Mesodermal cell (in vitro differentiated cells): Measurements from ENCODE around the gene TRAPPC8.
"Not testable (repeated sequence)": the region's sequence is repeated elsewhere in the genome, so short reads cannot be mapped to it uniquely, and the experiment has no call there.

ENCODE experiments used
- H3K27ac ChIP-seq: 2 replicates; pipeline ENCODE4 v1.7.0; 2013; ENCODE audit warnings: mild to moderate bottlenecking, low read depth, low read length, moderate library complexity; ENCODE audit not compliant: severe bottlenecking
- H3K36me3 ChIP-seq: 2 replicates; pipeline ENCODE4 v1.7.1; 2013; ENCODE audit warnings: mild to moderate bottlenecking, low read length, moderate library complexity; ENCODE audit not compliant: control insufficient read depth, insufficient read depth
- H3K4me1 ChIP-seq: one replicate; pipeline ENCODE4 v1.7.1; 2013; ENCODE audit warnings: mild to moderate bottlenecking, low read length; ENCODE audit not compliant: insufficient read depth, control insufficient read depth, poor library complexity, severe bottlenecking
- H3K4me3 ChIP-seq: 2 replicates; pipeline ENCODE4 v1.7.0; 2013; ENCODE audit warnings: low read length, control low read depth, mild to moderate bottlenecking; ENCODE audit not compliant: insufficient read depth, poor library complexity, severe bottlenecking; ENCODE audit errors: extremely low read depth
- H3K9me3 ChIP-seq: 2 replicates; pipeline ENCODE4 v1.7.1; 2013; ENCODE audit warnings: mild to moderate bottlenecking, low read length, moderate library complexity; ENCODE audit not compliant: control insufficient read depth
- whole genome bisulfite sequencing, 2 experiments: methylation state at CpG; one replicate each; pipeline ENCODE4 v1.1.5; 2013; ENCODE audit warnings: missing lambda C conversion rate in 2 of 2; ENCODE audit not compliant: insufficient coverage in 2 of 2; 5-methylcytosine and 5-hydroxymethylcytosine counted together

TRAPPC8 gene

DNA sequence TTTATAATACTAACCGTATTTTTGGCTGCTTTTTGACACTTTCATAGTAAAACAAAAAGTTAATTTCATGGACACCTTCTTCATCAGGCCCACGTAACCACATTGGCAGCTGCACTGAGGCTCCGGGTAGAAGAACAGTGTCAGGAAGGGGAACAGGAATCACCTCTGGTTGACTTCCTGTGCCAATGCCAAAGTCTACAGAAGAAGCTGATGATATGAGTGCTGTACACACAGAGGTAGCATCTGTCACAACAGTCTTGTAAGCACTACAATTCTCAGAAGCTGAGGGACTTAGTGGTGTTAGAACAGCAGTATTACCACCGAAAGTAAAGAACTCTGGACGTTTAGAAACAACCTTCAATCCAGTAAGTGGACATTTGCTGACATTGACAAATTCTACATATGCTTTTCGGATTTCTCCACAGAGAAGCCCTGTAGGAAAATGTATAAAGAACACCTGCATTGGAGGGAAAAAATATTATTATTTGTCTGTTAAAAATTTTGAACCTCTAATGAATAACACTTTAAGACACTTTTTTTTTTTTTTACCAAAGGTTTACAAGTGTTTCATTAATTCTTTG, 85.3 kb downstream of the TRAPPC8 start:
- H3K9me3 ChIP-seq = no peaks in the 10 kb centered on the region
- no peaks in the 10 kb centered on the region for H3K4me1 ChIP-seq
- WGBS, 2 experiments = 83 to 91% methylated on average over 1 to 4 of the region's 6 CpGs
- peaks cover 48% of the 10 kb centered on the region for H3K36me3 ChIP-seq
- H3K4me3 ChIP-seq = no peak overlapping the region
- no peak overlapping the region for H3K27ac ChIP-seq

DNA sequence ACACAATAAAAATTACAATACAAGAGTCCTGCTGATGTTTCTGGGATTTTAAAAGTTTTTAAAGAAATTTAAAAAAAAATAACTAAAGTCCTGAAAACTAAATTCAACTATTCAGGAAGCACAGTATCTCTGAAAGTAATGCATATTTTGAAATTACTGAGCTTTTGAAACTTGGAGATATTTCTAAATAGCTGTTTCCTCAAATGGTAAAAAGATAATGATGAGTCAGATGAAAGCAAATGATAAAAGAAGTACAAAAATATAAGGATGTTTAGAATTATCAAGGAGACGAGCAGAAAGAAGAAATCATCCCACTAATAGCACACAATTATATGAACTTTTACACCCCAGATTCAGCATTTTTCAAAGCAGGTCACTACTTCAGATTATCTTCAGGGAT, 92.1 kb downstream of the TRAPPC8 start:
- H3K4me1 ChIP-seq = no peaks in the 10 kb centered on the region
- no CpG with 5 or more reads among the region's 1 CpG for WGBS, 2 experiments
- H3K4me3 ChIP-seq = no peak overlapping the region
- no peak overlapping the region for H3K27ac ChIP-seq
- no peaks in the 10 kb centered on the region for H3K9me3 ChIP-seq
- H3K36me3 ChIP-seq = peaks cover 48% of the 10 kb centered on the region

DNA sequence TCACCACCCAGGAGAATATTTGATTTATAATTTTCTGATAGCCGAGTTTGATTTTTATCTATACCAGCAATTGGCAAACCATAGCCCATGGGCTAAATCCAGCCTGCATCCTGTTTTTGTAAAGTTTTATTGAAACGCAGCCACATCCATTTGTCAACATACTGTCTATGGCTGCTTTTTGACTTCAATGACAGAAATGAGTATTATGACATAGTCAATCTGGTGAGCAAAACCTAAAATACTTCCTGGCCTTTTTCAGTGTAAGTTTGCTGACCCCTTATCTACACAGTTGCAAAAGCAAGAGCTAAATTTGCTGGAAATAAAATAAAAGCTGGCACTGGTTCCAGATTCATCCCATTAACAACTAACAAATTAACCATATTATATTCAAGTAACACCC, 102.4 kb downstream of the TRAPPC8 start:
- Histone ChIP-seq H3K27ac (no peak overlapping the region), H3K4me1 (no peaks in the 10 kb centered on the region), H3K9me3 (no peaks in the 10 kb centered on the region), H3K36me3 (peaks cover 60% of the 10 kb centered on the region), H3K4me3 (no peak overlapping the region)
- 100% methylated on average over 1 of the region's 2 CpGs; no CpG with 5 or more reads in 1 of the 2 experiments for WGBS, 2 experiments

DNA sequence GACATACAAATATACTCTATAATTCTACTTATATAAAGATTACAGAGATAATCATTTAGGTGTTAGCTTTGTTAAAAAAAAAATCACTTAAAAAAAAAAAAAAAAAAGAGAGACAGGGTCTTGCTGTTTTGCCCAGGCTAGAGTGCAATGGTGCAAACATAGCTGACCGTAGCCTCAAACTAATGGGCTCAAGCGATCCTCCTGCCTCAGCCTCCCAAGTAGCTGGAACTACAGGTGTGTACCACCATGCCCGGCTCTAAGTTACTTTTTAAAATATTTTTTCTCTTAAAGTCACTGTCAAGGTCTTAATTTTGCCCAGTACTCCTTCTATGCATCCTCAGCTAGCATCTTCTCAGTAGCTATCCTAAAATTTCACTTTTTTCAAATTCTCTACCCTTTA, 105.0 kb downstream of the TRAPPC8 start:
- WGBS, 2 experiments = 94 to 95% methylated on average over 2 to 3 of the region's 3 CpGs
- H3K4me3 ChIP-seq = no peak overlapping the region
- no peak overlapping the region for H3K27ac ChIP-seq
- peaks cover 74% of the 10 kb centered on the region for H3K36me3 ChIP-seq
- no peaks in the 10 kb centered on the region for H3K4me1 ChIP-seq
- no peaks in the 10 kb centered on the region for H3K9me3 ChIP-seq

DNA sequence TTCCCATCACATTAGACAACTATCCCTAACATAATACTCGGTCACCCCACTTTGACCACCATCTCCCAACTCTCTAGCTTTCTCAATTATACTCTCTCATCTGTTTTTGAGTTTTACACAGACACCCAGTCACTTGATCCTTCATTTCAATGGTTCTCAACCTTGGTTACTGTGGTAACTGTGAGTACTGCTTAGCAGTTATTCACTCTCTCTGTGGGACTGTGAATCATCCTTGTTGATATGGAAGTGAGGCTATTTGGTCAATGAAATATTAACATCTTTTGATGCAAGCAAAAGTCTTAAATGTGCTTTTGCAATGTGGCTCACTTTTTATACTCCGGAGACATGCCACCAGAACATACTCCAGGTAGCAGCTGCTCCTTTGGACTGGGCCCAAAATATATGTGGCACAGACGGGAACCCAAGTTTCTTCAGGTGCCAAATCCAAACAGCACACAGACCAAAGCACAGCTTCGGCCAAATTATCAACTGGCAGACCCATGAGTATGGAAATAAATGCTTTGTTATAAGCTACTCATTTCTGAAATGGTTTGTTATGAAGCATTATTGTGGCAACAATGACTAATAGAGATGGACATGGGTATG, 107.3 kb downstream of the TRAPPC8 start:
- H3K36me3 ChIP-seq = peaks cover 71% of the 10 kb centered on the region
- WGBS, 2 experiments = 96 to 100% methylated on average over 1 to 4 of the region's 4 CpGs
- no peak overlapping the region for H3K4me3 ChIP-seq
- no peaks in the 10 kb centered on the region for H3K9me3 ChIP-seq
- H3K27ac ChIP-seq = no peak overlapping the region
- H3K4me1 ChIP-seq = no peaks in the 10 kb centered on the region

DNA sequence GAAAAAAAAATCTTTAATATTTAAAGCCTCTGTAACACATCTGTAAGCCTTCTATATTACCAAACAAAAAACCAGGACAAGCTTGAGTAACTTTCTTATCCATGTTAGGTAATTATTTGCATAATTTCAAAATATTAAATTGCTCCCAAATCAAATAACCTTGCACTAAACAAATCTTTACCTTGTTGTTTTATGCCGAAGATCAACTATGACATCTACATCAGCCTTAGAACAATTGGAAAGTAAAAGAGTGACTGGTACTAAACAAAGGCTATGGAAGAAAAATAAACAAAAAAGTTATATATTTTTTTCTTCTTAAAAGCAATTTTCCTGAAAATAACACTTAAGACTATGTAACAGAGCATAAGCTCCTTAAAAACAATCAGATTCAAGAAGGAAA, 111.0 kb downstream of the TRAPPC8 start:
- peaks cover 66% of the 10 kb centered on the region for H3K36me3 ChIP-seq
- WGBS, 2 experiments = no CpG with 5 or more reads among the region's 1 CpG
- no peaks in the 10 kb centered on the region for H3K4me1 ChIP-seq
- H3K27ac ChIP-seq = no peak overlapping the region
- H3K9me3 ChIP-seq = no peaks in the 10 kb centered on the region
- no peak overlapping the region for H3K4me3 ChIP-seq

DNA sequence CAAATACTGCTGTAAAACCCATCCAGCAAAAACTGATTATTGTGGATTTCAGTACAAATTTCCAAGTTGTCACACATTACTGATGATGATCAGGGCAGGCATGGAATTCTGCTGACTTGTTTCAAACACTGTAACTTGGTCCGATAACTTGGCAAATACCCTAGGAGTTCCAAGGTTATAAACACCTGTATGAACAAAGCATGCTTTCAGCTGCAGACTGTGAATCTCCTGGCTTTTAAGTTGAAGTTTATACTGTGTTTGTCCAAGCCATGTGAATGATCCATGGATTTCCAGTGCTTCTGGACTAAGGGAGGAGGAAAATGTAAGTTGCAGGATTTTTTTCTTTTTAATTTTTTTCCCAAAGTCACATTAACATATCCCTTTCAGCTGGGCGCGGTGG, 112.2 kb downstream of the TRAPPC8 start:
- H3K36me3 ChIP-seq = peaks cover 56% of the 10 kb centered on the region
- WGBS, 2 experiments = 96 to 100% methylated on average over 1 to 2 of the region's 3 CpGs

DNA sequence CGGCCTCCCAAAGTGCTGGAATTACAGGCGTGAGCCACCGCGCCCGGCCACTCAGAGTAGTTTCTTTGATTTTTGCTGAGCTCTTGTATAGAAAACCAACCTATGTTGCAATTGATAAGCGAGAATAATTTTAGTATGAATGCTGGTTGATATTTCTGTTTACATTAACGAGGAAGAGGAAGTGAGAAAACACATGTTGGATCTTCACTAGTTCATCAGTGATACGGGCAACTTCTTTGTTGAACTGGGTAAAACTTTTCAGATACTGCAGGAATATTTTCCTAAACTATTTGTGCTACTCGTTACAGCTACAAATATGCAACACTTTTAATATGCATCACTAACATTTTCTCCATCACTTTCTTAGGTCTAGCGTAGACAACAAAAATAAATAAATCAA, 114.3 kb downstream of the TRAPPC8 start:
- WGBS, 2 experiments = 93 to 99% methylated on average over 6 to 8 of the region's 10 CpGs
- Histone ChIP-seq H3K9me3 (no peaks in the 10 kb centered on the region), H3K27ac (no peak overlapping the region)

More for the DNA sequence above, 112.2 kb downstream of the TRAPPC8 start:
- H3K27ac ChIP-seq = no peak overlapping the region
- no peak overlapping the region for H3K4me3 ChIP-seq
- no peaks in the 10 kb centered on the region for H3K9me3 ChIP-seq
- no peaks in the 10 kb centered on the region for H3K4me1 ChIP-seq

DNA sequence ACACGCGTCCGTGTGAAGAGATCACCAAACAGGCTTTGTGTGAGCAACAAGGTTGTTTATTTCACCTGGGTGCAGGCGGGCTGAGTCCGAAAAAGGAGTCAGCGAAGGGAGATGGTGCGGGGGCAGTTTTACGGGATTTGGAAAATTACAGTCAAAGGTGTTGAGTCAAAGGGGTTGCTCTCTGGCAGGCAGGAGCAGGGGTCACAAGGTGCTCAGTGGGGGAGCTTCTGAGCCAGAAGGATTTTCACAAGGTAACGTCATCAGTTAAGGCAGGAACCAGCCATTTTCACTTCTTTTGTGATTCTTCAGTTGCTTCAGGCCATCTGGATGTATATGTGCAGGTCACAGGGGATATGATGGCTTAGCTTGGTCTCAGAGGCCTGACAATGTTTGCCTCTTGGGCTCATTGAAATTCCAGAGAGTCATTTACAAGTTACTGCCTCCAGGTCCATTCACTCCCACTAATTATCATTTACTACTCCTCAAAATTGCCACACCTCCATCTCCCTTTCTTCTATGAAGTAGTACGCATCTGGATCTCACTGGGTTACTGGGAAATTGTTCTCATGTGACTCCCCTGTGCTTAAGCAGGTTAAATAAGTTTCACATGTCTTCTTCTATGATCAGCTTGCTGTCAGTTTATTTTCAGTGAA, 116.1 kb downstream of the TRAPPC8 start:
- not testable (repeated sequence) for H3K4me1 ChIP-seq, H3K27ac ChIP-seq, H3K4me3 ChIP-seq, H3K9me3 ChIP-seq
- peaks cover 34% of the 10 kb centered on the region for H3K36me3 ChIP-seq
- 87 to 89% methylated on average over 7 to 8 of the region's 10 CpGs for WGBS, 2 experiments

More for the DNA sequence above, 114.3 kb downstream of the TRAPPC8 start:
- Histone ChIP-seq H3K4me3 (no peak overlapping the region), H3K4me1 (no peaks in the 10 kb centered on the region), H3K36me3 (peaks cover 40% of the 10 kb centered on the region)

DNA sequence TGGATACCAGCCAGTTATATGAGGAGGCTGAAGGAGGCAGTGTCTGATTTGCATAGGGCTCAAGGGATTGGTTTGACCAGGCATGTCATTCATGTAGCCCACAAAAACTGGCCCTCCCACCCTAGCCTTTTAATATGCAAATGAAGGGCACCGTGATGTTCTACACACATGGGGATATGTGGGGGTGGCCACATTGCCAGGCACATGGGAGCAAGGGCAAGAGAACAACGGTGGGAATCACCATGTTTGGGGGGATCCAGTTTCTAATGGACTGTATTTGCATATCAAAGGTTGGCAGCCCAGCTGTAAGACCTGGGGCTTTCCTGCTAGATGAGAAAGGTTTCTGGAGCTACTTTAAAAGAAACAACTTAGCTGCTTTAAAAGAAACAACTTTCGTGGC, 117.2 kb downstream of the TRAPPC8 start:
- no peak overlapping the region for H3K27ac ChIP-seq
- peaks cover 29% of the 10 kb centered on the region for H3K36me3 ChIP-seq
- peaks cover 7% of the 10 kb centered on the region for H3K4me1 ChIP-seq
- H3K9me3 ChIP-seq = no peaks in the 10 kb centered on the region
- 49 to 53% methylated on average over 2 to 3 of the region's 3 CpGs for WGBS, 2 experiments
- no peak overlapping the region for H3K4me3 ChIP-seq
